Activated CD8-positive, alpha-beta T cell treated with anti-CD3 and anti-CD28 coated beads for 36 hours (primary cell): ENCODE data around the gene CCDC136. TPM values are rescaled to one million over a fixed set of nuclear protein-coding genes. Genes with fewer than 3 reads are reported as not detected.

Experiments used
- ATAC-seq: fragments of 200-7000 bp; cut with Tn5 transposase; one replicate; pipeline ENCODE4 v1.10.0; 2021; ENCODE audit warnings: mild to moderate bottlenecking, moderate library complexity
- CTCF ChIA-PET: fragments of 350-600 bp; sonication (Branson Sonifier 250); formaldehyde crosslinking; loops from one replicate; lab custom pipeline; 2021; ENCODE audit warnings: antibody characterized with exemption; lab: Charles Lee
- POLR2A ChIA-PET: fragments of 350-600 bp; sonication (Branson Sonifier 250); formaldehyde crosslinking; loops from one replicate; lab custom pipeline; 2021; ENCODE audit warnings: antibody characterized with exemption; lab: Charles Lee
- DNase-seq: peaks from one replicate; pipeline ENCODE4 v3.0.0-alpha.2; 2020
- H3K27ac Mint-ChIP-seq: one replicate; pipeline ENCODE4 v1.8.0; 2021; ENCODE audit warnings: mild to moderate bottlenecking, mixed read lengths
- H3K27me3 Mint-ChIP-seq: one replicate; pipeline ENCODE4 v1.8.0; 2021; ENCODE audit warnings: mixed read lengths
- H3K36me3 Mint-ChIP-seq: one replicate; pipeline ENCODE4 v1.8.0; 2021; ENCODE audit warnings: low read depth, mixed read lengths
- H3K4me1 Mint-ChIP-seq: one replicate; pipeline ENCODE4 v1.8.0; 2021; ENCODE audit warnings: low read depth, mixed read lengths
- H3K4me3 Mint-ChIP-seq: one replicate; pipeline ENCODE4 v1.8.0; 2021; ENCODE audit warnings: mild to moderate bottlenecking, moderate library complexity, mixed read lengths
- H3K9me3 Mint-ChIP-seq: one replicate; pipeline ENCODE4 v1.8.0; 2021; ENCODE audit warnings: mixed read lengths
- CTCF ChIP-seq: fragments of 200-600 bp; IDR thresholded peaks from one replicate; pipeline ENCODE4 v1.8.0; 2022; ENCODE audit warnings: antibody characterized with exemption, mild to moderate bottlenecking
- intact Hi-C: fragments of 100-400 bp; cut with micrococcal nuclease; formaldehyde crosslinking; loops from one replicate; pipeline ENCODE4 v1.10.0; 2022
- total RNA-seq, 2 experiments: library from RNA; stranded (reverse); gene quantifications; one replicate each; pipeline ENCODE4 v1.2.3, GENCODE V29; 2021

Gene CCDC136
- total RNA-seq, 2 experiments from 2014 or later = 7.6 to 9.6 TPM

GRCh38 chr7:128794436-128794835 is 2.7 kb downstream of the CCDC136 start:
- intact Hi-C loops = no loop called here
- H3K9me3 Mint-ChIP-seq = no peaks in the 10 kb centered on the region
- H3K4me1 Mint-ChIP-seq = peaks cover 8% of the 10 kb centered on the region
- POLR2A ChIA-PET = no interaction called here
- no peak for DNase-seq
- CTCF ChIA-PET = interaction anchor here (0.7 to 4.2 kb wide), 4 partner anchors 9 to 89 kb away, joined by 3 to 30 read pairs (median 3); no protein-coding TSS in a partner anchor
- no peak overlapping the region for H3K4me3 Mint-ChIP-seq
- H3K36me3 Mint-ChIP-seq = no peaks in the 10 kb centered on the region
- peaks cover 4% of the 10 kb centered on the region for H3K27me3 Mint-ChIP-seq
- H3K27ac Mint-ChIP-seq = no peak overlapping the region
- no peak for TF ChIP-seq CTCF
- no peak for ATAC-seq

- TF ChIP-seq CTCF = no peak
- ATAC-seq (no peak), DNase-seq (no peak)
- intact Hi-C loops = no loop called here
- Mint-ChIP-seq H3K27ac (no peak overlapping the region), H3K27me3 (peaks cover 3% of the 10 kb centered on the region), H3K4me3 (no peak overlapping the region), H3K36me3 (no peaks in the 10 kb centered on the region), H3K4me1 (peaks cover 7% of the 10 kb centered on the region), H3K9me3 (no peaks in the 10 kb centered on the region)
- POLR2A ChIA-PET = no interaction called here
- CTCF ChIA-PET = interaction anchor here (0.9 to 4.2 kb wide), 3 partner anchors 55 to 89 kb away, joined by 3 to 30 read pairs (median 3); no protein-coding TSS in a partner anchor
Measured at GRCh38 chr7:128795129-128795528, 3.4 kb downstream of the CCDC136 start.

GRCh38 chr7:128796327-128796726 is 4.6 kb downstream of the CCDC136 start:
- no peak overlapping the region for H3K27ac Mint-ChIP-seq
- intact Hi-C loops = no loop called here
- peaks cover 3% of the 10 kb centered on the region for H3K4me1 Mint-ChIP-seq
- DNase-seq (no peak), ATAC-seq (no peak)
- ChIA-PET POLR2A (no interaction called here), CTCF (interaction anchor here (4.2 kb wide), 1 partner anchor 88 kb away, joined by 30 read pairs; no protein-coding TSS in a partner anchor)
- H3K27me3 Mint-ChIP-seq = no peaks in the 10 kb centered on the region
- peaks cover 2% of the 10 kb centered on the region for H3K36me3 Mint-ChIP-seq
- H3K9me3 Mint-ChIP-seq = no peaks in the 10 kb centered on the region
- TF ChIP-seq CTCF = no peak
- H3K4me3 Mint-ChIP-seq = no peak overlapping the region

- Mint-ChIP-seq H3K4me1 (no peaks in the 10 kb centered on the region), H3K36me3 (peaks cover 3% of the 10 kb centered on the region), H3K27ac (no peak overlapping the region), H3K9me3 (no peaks in the 10 kb centered on the region), H3K4me3 (no peak overlapping the region), H3K27me3 (no peaks in the 10 kb centered on the region)
- no peak for ATAC-seq
- intact Hi-C loops = no loop called here
- ChIA-PET CTCF (interaction anchor here (0.7 to 1.5 kb wide), 2 partner anchors 84 to 292 kb away, joined by 3 to 4 read pairs; no protein-coding TSS in a partner anchor), POLR2A (interaction anchor here (0.6 kb wide), 1 partner anchor 227 kb away, joined by 3 read pairs; no protein-coding TSS in a partner anchor)
- no peak for DNase-seq
- TF ChIP-seq CTCF = no peak
Measured at GRCh38 chr7:128799451-128799850, 7.7 kb downstream of the CCDC136 start.

GRCh38 chr7:128800567-128800966 is 8.8 kb downstream of the CCDC136 start:
- H3K9me3 Mint-ChIP-seq = no peaks in the 10 kb centered on the region
- ATAC-seq = no peak
- intact Hi-C loops = no loop called here
- ChIA-PET POLR2A (interaction anchor here (1.0 kb wide), 1 partner anchor 16 kb away, joined by 3 read pairs; no protein-coding TSS in a partner anchor), CTCF (interaction anchor here (1.2 kb wide), 1 partner anchor 42 kb away, joined by 3 read pairs; no protein-coding TSS in a partner anchor)
- no peak overlapping the region for H3K4me3 Mint-ChIP-seq
- no peak for TF ChIP-seq CTCF
- H3K36me3 Mint-ChIP-seq = peaks cover 3% of the 10 kb centered on the region
- DNase-seq = no peak
- H3K4me1 Mint-ChIP-seq = no peaks in the 10 kb centered on the region
- H3K27ac Mint-ChIP-seq = no peak overlapping the region
- H3K27me3 Mint-ChIP-seq = no peaks in the 10 kb centered on the region
